HCEC 1CT (cell line): ENCODE measurements around the gene IGSF21.
"Not testable (repeated sequence)": the region's sequence is repeated elsewhere in the genome, so short reads cannot be mapped to it uniquely, and the experiment has no call there.

Experiments
- DNase-seq: peaks from one replicate; pipeline ENCODE4 v3.0.0-alpha.2; 2017

Gene IGSF21

GRCh38 chr1:18340158-18340764 lies 232.7 kb downstream of the IGSF21 start:
- DNase-seq: no peak

- no peak for DNase-seq
Measured at GRCh38 chr1:18340787-18341186, 233.2 kb downstream of the IGSF21 start.

GRCh38 chr1:18341291-18342069 lies 233.9 kb downstream of the IGSF21 start:
- DNase-seq: no peak

- DNase-seq: no peak
Measured at GRCh38 chr1:18342744-18343143, 235.1 kb downstream of the IGSF21 start.

GRCh38 chr1:18343581-18343980 lies 236.0 kb downstream of the IGSF21 start:
- DNase-seq: no peak

- no peak for DNase-seq
Measured at GRCh38 chr1:18344755-18345154, 237.2 kb downstream of the IGSF21 start.

GRCh38 chr1:18347559-18347958 lies 240.0 kb downstream of the IGSF21 start:
- DNase-seq: no peak

GRCh38 chr1:18348354-18348753 lies 240.8 kb downstream of the IGSF21 start:
- no peak for DNase-seq

GRCh38 chr1:18350747-18351146 lies 243.1 kb downstream of the IGSF21 start:
- DNase-seq: no peak

- no peak for DNase-seq
Measured at GRCh38 chr1:18351735-18352134, 244.1 kb downstream of the IGSF21 start.

- DNase-seq: no peak
Measured at GRCh38 chr1:18352636-18353265, 245.2 kb downstream of the IGSF21 start.

- DNase-seq: no peak
Measured at GRCh38 chr1:18353528-18353927, 245.9 kb downstream of the IGSF21 start.

GRCh38 chr1:18353992-18354391 lies 246.4 kb downstream of the IGSF21 start:
- DNase-seq: no peak

- no peak for DNase-seq
Measured at GRCh38 chr1:18354612-18355011, 247.0 kb downstream of the IGSF21 start.

- DNase-seq: no peak
Measured at GRCh38 chr1:18357622-18358230, 250.1 kb downstream of the IGSF21 start.

GRCh38 chr1:18358600-18358999 lies 251.0 kb downstream of the IGSF21 start:
- DNase-seq: no peak

GRCh38 chr1:18360251-18360650 lies 252.7 kb downstream of the IGSF21 start:
- DNase-seq: no peak

- DNase-seq: no peak
Measured at GRCh38 chr1:18362150-18362549, 254.6 kb downstream of the IGSF21 start.

- no peak for DNase-seq
Measured at GRCh38 chr1:18363436-18363835, 255.8 kb downstream of the IGSF21 start.

GRCh38 chr1:18365099-18365705 lies 257.6 kb downstream of the IGSF21 start:
- DNase-seq: no peak

- DNase-seq: not testable (repeated sequence)
Measured at GRCh38 chr1:18372505-18372904, 264.9 kb downstream of the IGSF21 start.

- no peak for DNase-seq
Measured at GRCh38 chr1:18373151-18373550, 265.6 kb downstream of the IGSF21 start.

- DNase-seq: no peak
Measured at GRCh38 chr1:18373882-18374493, 266.4 kb downstream of the IGSF21 start.
